Measurements from ENCODE around the gene DNAH11.

DNAH11 gene

GRCh38 chr7:21543528-21544302, 876 bp downstream of the DNAH11 start:
- TF ChIP-seq CTCF (IDR thresholded peaks at IDR 0.05) (no peak; the same call in 1 of the 2 replicates), ZFX (IDR thresholded peaks at IDR 0.05; ENCODE audit: borderline replicate concordance) (no peak)
- H3K27ac ChIP-seq: no peak overlapping the region

GRCh38 chr7:21544303-21544656, 1.4 kb downstream of the DNAH11 start:
- TF ChIP-seq CTCF (IDR thresholded peaks at IDR 0.05) (no peak), ZFX (IDR thresholded peaks at IDR 0.05; ENCODE audit: borderline replicate concordance) (no peak)
- no peak overlapping the region for H3K27ac ChIP-seq

DNA sequence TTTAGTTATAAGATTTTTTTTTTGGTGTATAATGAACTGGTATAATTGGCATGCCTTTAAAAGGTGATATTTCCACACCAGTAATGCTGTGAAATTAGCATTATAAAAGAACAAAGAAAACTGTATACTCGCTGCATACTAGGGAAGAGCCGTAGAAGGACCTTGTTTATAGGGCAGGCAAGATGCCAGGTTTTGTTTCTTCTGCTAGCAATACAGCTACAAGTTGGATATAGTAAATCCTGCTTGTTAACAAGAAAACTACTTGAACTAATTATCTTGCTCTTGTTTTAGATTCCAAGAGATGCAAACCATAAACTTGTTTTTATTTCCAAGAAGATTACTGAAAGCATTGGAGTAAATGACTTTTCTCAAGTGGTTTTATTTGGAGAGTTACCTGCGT, 1.9 kb downstream of the DNAH11 start:
- no peak overlapping the region for H3K27ac ChIP-seq
- no peak for TF ChIP-seq ZFX (IDR thresholded peaks at IDR 0.05; ENCODE audit: borderline replicate concordance)
- TF ChIP-seq CTCF (IDR thresholded peaks at IDR 0.05): no peak

- no peak overlapping the region for H3K27ac ChIP-seq
- no peak for TF ChIP-seq ZFX (IDR thresholded peaks at IDR 0.05; ENCODE audit: borderline replicate concordance)
- no peak for TF ChIP-seq CTCF (IDR thresholded peaks at IDR 0.05)
Observed at GRCh38 chr7:21547501-21547900, 4.7 kb downstream of the DNAH11 start.

GRCh38 chr7:21548491-21548890, 5.7 kb downstream of the DNAH11 start:
- TF ChIP-seq CTCF (IDR thresholded peaks at IDR 0.05): no peak
- TF ChIP-seq ZFX (IDR thresholded peaks at IDR 0.05; ENCODE audit: borderline replicate concordance): no peak
- H3K27ac ChIP-seq: no peak overlapping the region

DNA sequence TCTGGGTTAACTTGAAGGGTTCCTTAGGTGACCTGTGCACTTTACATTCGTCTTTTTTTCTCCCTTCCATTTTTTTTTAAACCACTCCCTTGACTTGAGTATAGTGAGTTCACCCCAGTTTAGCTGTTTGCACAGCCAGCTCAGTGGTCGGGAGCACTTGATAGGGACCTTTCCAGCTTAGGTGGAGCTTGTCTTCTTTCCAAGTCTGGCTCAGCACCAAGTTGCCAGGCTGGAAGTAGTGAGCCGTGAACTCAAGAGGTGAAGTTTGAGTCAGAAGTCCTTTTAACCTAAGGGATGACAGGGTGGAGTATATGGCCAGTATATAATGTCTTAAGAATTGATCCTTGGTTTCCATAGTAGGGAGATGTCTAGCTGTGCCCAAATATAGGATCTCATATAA, 7.2 kb downstream of the DNAH11 start:
- H3K27ac ChIP-seq: no peak overlapping the region
- TF ChIP-seq CTCF (IDR thresholded peaks at IDR 0.05) (no peak), ZFX (IDR thresholded peaks at IDR 0.05; ENCODE audit: borderline replicate concordance) (no peak)

GRCh38 chr7:21550821-21551531, 8.1 kb downstream of the DNAH11 start:
- H3K27ac ChIP-seq: no peak overlapping the region
- TF ChIP-seq CTCF (IDR thresholded peaks at IDR 0.05): peak; percentile 71
- no peak for TF ChIP-seq ZFX (IDR thresholded peaks at IDR 0.05; ENCODE audit: borderline replicate concordance)
